NOMO-1 treated with dmso at 0.1 percent for 144 hours (cell line): ENCODE results near the gene C1orf185.
"Not testable (repeated sequence)": the region's sequence is repeated elsewhere in the genome, so short reads cannot be mapped to it uniquely, and the experiment has no call there.

Experiments
- DNase-seq: peaks from one replicate; lab custom pipeline; 2025; ENCODE audit not compliant: unreplicated experiment; lab: John Stamatoyannopoulos, UW

The C1orf185 gene

GRCh38 chr1:51101976-51102375 lies at the start of gene C1orf185:
Gene C1orf185 (plus strand): TSS chr1:51102228. CDS start chr1:51102234, 6 bp downstream.
- no peak for DNase-seq

- no peak for DNase-seq
Measured at GRCh38 chr1:51058858-51059257, 43.2 kb upstream of the C1orf185 start.

- no peak for DNase-seq
Measured at GRCh38 chr1:51061231-51061918, 40.7 kb upstream of the C1orf185 start.

- no peak for DNase-seq
Measured at GRCh38 chr1:51063121-51063520, 38.9 kb upstream of the C1orf185 start.

- DNase-seq = no peak
Measured at GRCh38 chr1:51070011-51070410, 32.0 kb upstream of the C1orf185 start.

- DNase-seq = no peak
Measured at GRCh38 chr1:51070640-51071039, 31.4 kb upstream of the C1orf185 start.

GRCh38 chr1:51071291-51072042 lies 30.6 kb upstream of the C1orf185 start:
- DNase-seq = no peak

- no peak for DNase-seq
Measured at GRCh38 chr1:51072043-51072439, 30.0 kb upstream of the C1orf185 start.

GRCh38 chr1:51072651-51073050 lies 29.4 kb upstream of the C1orf185 start:
- DNase-seq = no peak

GRCh38 chr1:51073456-51073855 lies 28.6 kb upstream of the C1orf185 start:
- DNase-seq = no peak

GRCh38 chr1:51086496-51087271 lies 15.3 kb upstream of the C1orf185 start:
- DNase-seq = no peak

- DNase-seq = no peak
Measured at GRCh38 chr1:51088474-51088873, 13.6 kb upstream of the C1orf185 start.

GRCh38 chr1:51093581-51093980 lies 8.4 kb upstream of the C1orf185 start:
- DNase-seq = peak; percentile 27

- no peak for DNase-seq
Measured at GRCh38 chr1:51097171-51097570, 4.9 kb upstream of the C1orf185 start.

- no peak for DNase-seq
Measured at GRCh38 chr1:51100264-51100880, 1.7 kb upstream of the C1orf185 start.

- no peak for DNase-seq
Measured at GRCh38 chr1:51114137-51114536, 12.1 kb downstream of the C1orf185 start.

- DNase-seq = no peak
Measured at GRCh38 chr1:51115714-51116404, 13.8 kb downstream of the C1orf185 start.

GRCh38 chr1:51119331-51119730 lies 17.3 kb downstream of the C1orf185 start:
- no peak for DNase-seq

GRCh38 chr1:51120629-51121028 lies 18.6 kb downstream of the C1orf185 start:
- no peak for DNase-seq

- not testable (repeated sequence) for DNase-seq
Measured at GRCh38 chr1:51127152-51127551, 25.1 kb downstream of the C1orf185 start.

- DNase-seq = no peak
Measured at GRCh38 chr1:51131185-51131584, 29.2 kb downstream of the C1orf185 start.
